Metanephros (tissue), 1 donor: ENCODE data around the gene AKNA. TPM values are rescaled to one million over a fixed set of nuclear protein-coding genes. Genes with fewer than 3 reads are reported as not detected.

ENCODE experiments used
- total RNA-seq: library from RNA; depleted of rRNA; stranded (reverse); fragments of >200 nt; gene quantifications from one replicate; pipeline ENCODE4 v1.2.3, GENCODE V29; 2014

AKNA gene
- total RNA-seq = 23.8 TPM

GRCh38 chr9:114387680-114388356, at the start of gene AKNA:
Gene AKNA, minus strand, starts transcription at chr9:114387982. Its CDS starts 6,649 bp downstream, at chr9:114381333.

DNA sequence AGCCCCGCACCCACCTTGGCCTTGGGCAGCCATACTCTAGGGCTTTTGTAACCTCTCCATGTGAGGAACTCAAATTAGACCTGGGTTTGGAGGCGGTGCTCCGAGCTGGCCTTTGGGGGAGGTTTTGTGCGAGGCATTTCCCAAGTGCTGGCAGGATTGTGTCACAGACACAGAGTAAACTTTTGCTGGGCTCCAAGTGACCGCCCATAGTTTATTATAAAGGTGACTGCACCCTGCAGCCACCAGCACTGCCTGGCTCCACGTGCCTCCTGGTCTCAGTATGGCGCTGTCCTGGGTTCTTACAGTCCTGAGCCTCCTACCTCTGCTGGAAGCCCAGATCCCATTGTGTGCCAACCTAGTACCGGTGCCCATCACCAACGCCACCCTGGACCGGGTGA, 58.2 kb downstream of the AKNA start, which contains the start of gene ORM2:
TSS of gene ORM2 (plus strand) at position 245 of the 398 bp plus-strand sequence. CDS start at position 281, 36 bp downstream.

DNA sequence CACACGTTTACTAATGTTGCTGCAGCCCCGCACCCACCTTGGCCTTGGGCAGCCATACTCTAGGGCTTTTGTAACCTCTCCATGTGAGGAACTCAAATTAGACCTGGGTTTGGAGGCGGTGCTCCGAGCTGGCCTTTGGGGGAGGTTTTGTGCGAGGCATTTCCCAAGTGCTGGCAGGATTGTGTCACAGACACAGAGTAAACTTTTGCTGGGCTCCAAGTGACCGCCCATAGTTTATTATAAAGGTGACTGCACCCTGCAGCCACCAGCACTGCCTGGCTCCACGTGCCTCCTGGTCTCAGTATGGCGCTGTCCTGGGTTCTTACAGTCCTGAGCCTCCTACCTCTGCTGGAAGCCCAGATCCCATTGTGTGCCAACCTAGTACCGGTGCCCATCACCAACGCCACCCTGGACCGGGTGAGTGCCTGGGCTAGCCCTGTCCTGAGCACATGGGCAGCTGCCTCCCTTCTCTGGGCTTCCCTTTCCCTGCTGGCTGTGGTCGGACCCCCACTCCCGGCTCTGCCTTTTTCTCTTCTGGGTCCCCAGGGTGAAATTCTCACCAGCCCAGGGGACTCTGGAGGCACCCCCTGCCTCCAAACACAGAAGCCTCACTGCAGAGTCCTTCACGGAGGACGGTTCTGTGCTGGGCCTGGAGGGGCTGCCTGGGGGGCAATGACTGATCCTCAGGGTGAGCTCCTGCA, 64.8 kb downstream of the AKNA start, which contains the start of gene ORM1:
TSS of gene ORM1 (plus strand) at position 268 of the 701 bp plus-strand sequence. CDS start at position 304, 36 bp downstream.

Other genes starting within 250 kb of the AKNA start
- 49.3 TPM for gene COL27A1, start 232.4 kb downstream of the AKNA start, total RNA-seq
- 3.7 TPM for gene ORM1, start 64.9 kb downstream of the AKNA start, total RNA-seq
- gene ORM2, start 58.1 kb downstream of the AKNA start, total RNA-seq = not detected
- 7.8 TPM for gene WHRN, start 117.5 kb upstream of the AKNA start, total RNA-seq
- gene ATP6V1G1, start 199.8 kb upstream of the AKNA start, total RNA-seq = 120 TPM
- gene TMEM268, start 223.3 kb upstream of the AKNA start, total RNA-seq = 7.7 TPM